HuH-7 (cell line): ENCODE measurements around the gene JMJD4.
"Not testable (repeated sequence)": the region's sequence is repeated elsewhere in the genome, so short reads cannot be mapped to it uniquely, and the experiment has no call there.

Source experiments
- DNase-seq: peaks from one replicate; pipeline ENCODE4 v3.0.0; 2011; ENCODE audit warnings: low spot score

Gene JMJD4

GRCh38 chr1:227731696-227732585 is 3.2 kb downstream of the JMJD4 start:
- no peak for DNase-seq

GRCh38 chr1:227731241-227731677 is 3.8 kb downstream of the JMJD4 start:
- DNase-seq: no peak

- DNase-seq: no peak
Observed at GRCh38 chr1:227730630-227731151, 4.4 kb downstream of the JMJD4 start.

- peak; percentile 93 for DNase-seq
Observed at GRCh38 chr1:227729881-227730629, 5.0 kb downstream of the JMJD4 start.

- DNase-seq: peak; percentile 31
Observed at GRCh38 chr1:227729144-227729880, 5.8 kb downstream of the JMJD4 start.

- DNase-seq: peak; percentile 36
Observed at GRCh38 chr1:227728892-227729143, 6.3 kb downstream of the JMJD4 start.

GRCh38 chr1:227728059-227728891 is 6.8 kb downstream of the JMJD4 start:
- DNase-seq: peak; percentile 89

GRCh38 chr1:227726924-227727599 is 8.0 kb downstream of the JMJD4 start:
- no peak for DNase-seq

GRCh38 chr1:227726318-227726717 is 8.8 kb downstream of the JMJD4 start:
- DNase-seq: no peak

- no peak for DNase-seq
Observed at GRCh38 chr1:227725046-227725445, 10.1 kb downstream of the JMJD4 start.

- DNase-seq: no peak
Observed at GRCh38 chr1:227723474-227723873, 11.6 kb downstream of the JMJD4 start.

- no peak for DNase-seq
Observed at GRCh38 chr1:227718932-227719331, 16.2 kb downstream of the JMJD4 start.

- no peak for DNase-seq
Observed at GRCh38 chr1:227712648-227713047, 22.5 kb downstream of the JMJD4 start.

- DNase-seq: not testable (repeated sequence)
Observed at GRCh38 chr1:227710474-227710873, 24.6 kb downstream of the JMJD4 start.

- DNase-seq: no peak
Observed at GRCh38 chr1:227709451-227709850, 25.7 kb downstream of the JMJD4 start.

GRCh38 chr1:227707846-227708245 is 27.3 kb downstream of the JMJD4 start:
- DNase-seq: no peak

- not testable (repeated sequence) for DNase-seq
Observed at GRCh38 chr1:227701631-227702030, 33.5 kb downstream of the JMJD4 start.

- DNase-seq: no peak
Observed at GRCh38 chr1:227697321-227697864, 37.7 kb downstream of the JMJD4 start.

- no peak for DNase-seq
Observed at GRCh38 chr1:227685807-227686206, 49.3 kb downstream of the JMJD4 start.
